GM21619 (cell line): ENCODE results near the gene CXCL17.
"Not testable (repeated sequence)": the region's sequence is repeated elsewhere in the genome, so short reads cannot be mapped to it uniquely, and the experiment has no call there.

ENCODE experiments used
- ATAC-seq: cut with Tn5 transposase; IDR thresholded peaks from one replicate; pipeline ENCODE4 v1.9.1; 2021; ENCODE audit not compliant: unreplicated experiment

CXCL17 gene

GRCh38 chr19:42466521-42467182, 23.9 kb upstream of the CXCL17 start:
- ATAC-seq = no peak

GRCh38 chr19:42465827-42466280, 23.1 kb upstream of the CXCL17 start:
- ATAC-seq = peak; percentile 84

GRCh38 chr19:42461700-42462324, 19.1 kb upstream of the CXCL17 start:
- ATAC-seq = no peak

DNA sequence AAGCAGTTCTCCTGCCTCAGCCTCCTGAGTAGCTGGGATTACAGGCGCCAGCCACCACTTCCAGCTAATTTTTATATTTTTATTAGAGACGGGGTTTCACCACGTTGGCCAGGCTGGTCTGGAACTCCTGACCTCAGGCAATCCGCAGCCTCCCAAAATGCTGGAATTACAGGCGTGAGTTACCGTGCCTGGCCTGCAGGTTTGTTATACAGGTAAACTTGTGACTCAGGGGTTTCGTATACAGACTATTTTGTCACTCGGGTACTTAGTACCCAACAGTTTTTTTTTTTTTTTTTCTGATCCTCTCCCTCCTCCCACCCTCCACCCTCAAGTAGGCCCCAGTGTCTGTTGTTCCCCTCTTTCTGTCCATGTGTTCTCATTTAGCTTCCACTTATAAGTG, 18.5 kb upstream of the CXCL17 start:
- ATAC-seq = not testable (repeated sequence)

DNA sequence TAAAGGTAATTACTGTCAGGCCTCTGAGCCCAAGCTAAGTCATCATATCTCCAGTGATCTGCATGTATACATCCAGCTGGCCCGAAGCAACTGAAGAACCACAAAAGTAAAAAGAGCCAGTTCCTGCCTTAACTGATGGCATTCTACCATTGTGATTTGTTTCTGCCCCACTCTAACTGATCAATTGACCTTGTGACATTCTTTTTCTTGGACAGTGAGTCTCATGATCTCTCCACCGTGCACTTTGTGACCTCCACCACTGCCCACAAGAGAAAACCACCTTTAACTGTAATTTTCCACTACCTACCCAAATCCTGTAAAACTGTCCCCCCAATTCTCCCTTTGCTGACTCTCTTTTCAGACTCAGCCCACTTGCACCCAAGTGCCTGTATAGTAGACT, 17.2 kb upstream of the CXCL17 start:
- no peak for ATAC-seq

DNA sequence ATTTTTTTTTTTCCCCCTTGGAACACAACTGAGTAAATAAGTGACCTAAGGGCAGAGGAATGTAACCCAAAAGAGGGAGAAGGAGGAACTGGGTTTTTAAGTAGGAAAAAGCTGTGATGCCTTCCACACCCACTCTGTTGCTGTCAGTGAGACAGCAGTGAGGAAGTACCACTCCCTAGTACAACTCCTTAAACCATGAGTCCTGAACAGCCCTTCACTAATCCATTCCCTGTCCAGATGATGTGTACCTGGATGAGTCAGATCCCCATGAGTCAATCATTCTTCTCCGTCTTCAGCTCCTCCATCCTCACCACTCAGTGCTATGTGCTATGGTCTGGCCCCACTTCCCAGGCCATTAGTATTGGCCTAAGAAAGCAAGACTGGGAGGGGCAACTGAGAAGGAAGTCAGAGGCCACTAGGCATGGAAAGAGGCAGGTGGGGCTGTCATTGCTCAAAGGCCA, 12.9 kb upstream of the CXCL17 start:
- ATAC-seq = no peak

- ATAC-seq = no peak
Measured at GRCh38 chr19:42455086-42455485, 12.3 kb upstream of the CXCL17 start.

DNA sequence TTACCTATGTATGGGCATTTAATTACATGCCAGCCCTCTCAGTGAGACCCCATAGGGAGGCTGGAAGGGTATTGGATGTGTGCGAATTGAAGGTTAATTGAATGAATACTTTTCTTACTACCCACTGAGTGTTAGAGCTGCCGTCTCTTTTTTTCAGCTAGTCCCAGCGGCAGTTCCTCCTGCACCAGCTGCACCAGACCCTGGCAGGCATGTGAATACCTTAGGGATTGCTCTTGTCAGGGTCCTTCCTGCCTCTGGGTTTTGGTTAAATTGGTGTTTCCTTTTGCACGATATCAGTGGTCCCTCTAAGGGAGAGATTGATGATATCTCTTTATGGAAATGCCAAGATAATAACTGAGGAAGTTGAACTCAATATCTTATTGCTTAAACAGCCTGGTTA, 9.8 kb upstream of the CXCL17 start:
- ATAC-seq = no peak

DNA sequence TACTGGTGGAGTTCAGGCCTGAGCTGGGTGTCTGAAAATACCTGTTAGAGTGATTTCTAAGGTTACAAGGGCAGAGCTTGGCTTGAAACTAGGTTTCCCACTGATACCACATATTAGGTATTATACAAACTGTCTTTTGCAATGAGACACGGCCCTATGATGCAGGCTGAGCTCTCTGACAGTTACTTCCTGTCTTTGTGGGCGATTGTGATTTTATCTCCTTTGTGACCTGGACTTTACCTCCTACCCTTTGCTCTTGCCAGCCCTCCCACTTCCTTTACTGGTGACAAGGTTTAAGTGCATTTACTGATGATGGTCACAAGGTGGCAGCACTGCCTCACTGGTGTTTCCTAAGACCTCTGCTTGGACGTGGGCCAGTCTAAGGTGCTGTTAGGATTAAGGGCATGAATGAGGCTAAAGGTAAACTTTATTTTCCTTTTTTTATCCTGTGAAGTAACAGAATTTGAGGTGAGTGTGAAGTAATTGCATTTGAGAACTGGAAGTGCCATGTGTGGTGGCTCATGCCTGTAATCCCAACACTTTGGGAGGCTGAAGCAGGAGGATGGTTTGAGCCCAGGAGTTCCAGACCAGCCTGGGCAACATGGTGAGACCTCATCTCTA, 7.7 kb upstream of the CXCL17 start:
- ATAC-seq = peak; percentile 78

DNA sequence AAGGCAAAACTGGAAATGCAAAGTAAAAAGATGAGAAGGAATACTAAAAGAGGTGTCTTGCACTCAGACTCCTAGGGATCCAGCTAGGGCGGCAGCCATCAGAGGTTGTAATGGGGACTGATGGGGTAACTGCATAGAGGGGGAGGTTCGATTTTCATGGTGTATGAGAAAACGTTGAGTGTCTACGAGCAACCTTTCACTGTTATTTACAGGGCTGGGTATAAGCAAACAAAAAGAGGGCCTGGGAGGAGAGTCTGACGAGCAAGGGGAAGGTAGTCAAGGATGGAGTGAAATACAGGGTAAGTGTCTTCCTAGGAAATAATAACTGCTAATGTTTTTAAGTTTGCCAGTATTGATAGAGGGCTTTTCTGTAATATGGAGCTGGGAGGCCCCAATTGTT, 5.6 kb upstream of the CXCL17 start:
- ATAC-seq = not testable (repeated sequence)

DNA sequence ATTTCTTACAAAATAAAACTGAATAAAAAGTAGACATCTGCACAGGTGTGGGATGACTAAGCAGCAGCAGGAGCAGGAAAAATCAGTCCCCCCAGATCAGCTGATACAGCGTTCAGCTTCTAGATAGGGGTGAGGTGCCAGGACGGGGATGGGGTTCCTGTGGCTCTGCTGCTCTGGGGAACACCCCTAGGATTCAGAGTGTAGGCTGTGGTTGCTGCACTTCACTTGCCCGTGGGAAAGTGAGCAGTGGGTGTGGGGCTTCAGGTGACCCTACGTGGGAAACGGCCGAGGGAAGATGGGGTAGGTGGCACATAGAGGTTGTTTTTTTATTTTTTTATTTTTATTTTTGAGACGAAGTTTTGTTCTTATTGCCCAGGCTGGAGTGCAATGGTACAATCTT, 3.2 kb upstream of the CXCL17 start:
- no peak for ATAC-seq

DNA sequence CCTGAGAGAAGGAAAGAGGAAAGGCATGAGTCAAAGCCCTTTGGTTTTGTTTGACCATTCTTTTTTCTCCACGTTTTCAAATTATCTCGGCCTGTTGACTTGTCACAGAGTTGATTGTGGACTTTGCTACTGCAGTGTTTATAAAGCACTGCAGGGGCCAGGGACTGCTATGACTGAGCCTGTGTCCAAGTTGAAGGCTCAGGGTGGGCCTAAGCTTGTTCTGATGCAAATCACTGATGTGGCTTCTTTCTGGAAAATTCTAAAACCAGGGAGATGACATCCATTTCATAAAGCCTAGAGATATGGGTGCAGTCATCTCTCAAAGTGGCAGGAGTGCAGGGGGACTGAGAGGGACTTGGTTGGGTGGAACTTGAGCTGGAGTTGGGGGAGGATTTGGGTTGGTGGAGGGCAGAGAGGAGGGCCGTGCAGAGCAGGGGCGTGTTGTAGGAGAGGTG, 1.2 kb upstream of the CXCL17 start:
- ATAC-seq = no peak

- ATAC-seq = no peak
Measured at GRCh38 chr19:42441049-42441445, 1.7 kb downstream of the CXCL17 start.

GRCh38 chr19:42440357-42441048, 2.2 kb downstream of the CXCL17 start:
- ATAC-seq = no peak

DNA sequence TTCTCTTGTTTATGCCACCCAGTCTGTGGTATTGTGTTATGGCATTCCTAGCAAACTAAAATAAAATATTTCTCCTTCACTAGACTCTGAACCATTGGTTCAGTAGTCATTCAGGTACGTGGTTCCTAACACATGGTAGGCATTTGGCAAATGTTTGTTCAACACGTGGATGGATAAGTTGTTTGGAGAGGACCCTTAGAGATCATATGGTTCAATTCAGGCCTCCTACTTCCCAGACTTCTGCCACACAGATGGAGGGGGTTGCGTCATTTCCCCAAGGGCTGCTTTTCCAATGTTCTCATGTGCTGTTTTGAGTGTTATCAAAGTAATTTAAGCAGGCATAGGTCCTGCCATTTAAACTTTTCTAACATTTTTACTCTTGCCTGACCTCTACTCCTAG, 6.7 kb downstream of the CXCL17 start:
- ATAC-seq = no peak

DNA sequence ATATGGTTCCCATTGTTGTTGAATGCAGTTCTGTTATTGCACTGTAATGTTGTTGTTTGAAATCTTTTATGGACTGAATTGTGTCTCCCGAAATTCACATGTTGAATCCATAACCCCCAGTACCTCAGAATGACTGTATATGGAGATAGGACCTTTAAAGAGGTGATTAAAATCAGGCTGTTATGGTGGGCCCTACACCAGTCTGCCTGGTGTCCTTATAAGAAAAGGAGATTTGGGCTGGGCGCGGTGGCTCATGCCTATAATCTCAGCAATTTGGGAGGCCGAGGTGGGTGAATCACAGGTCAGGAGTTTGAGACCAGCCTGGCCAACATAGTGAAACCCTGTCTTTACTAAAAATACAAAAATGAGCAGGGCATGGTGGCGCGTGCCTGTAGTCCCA, 7.4 kb downstream of the CXCL17 start:
- no peak for ATAC-seq

- ATAC-seq = no peak
Measured at GRCh38 chr19:42433503-42434260, 9.1 kb downstream of the CXCL17 start.

DNA sequence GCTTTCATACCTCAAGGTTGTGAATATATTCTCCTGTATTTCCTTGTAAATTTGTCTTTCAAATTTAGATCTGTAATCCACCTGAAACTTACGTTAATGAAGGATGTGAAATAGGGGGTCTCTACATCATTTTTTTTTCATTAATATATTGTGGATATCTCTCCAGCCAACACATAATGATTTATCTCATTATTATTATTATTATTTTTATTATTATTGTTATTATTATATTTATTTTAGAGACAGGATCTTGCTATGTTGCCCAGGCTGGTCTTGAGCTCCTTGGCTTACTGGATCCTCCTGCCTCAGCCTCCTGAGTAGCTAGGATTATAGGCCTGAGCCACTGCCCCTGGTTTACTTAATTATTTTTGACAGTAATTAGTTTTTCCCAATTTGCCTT, 11.3 kb downstream of the CXCL17 start:
- ATAC-seq = no peak

- no peak for ATAC-seq
Measured at GRCh38 chr19:42428676-42429075, 14.1 kb downstream of the CXCL17 start.

GRCh38 chr19:42427313-42427712, 15.4 kb downstream of the CXCL17 start, which contains the start of gene LIPE:
Gene LIPE, minus strand, starts transcription at chr19:42427388. Its CDS starts 239 bp downstream, at chr19:42427149.
- ATAC-seq = no peak

- ATAC-seq = no peak
Measured at GRCh38 chr19:42426643-42427042, 16.1 kb downstream of the CXCL17 start.
